Measurements from ENCODE around the gene VAC14.

Gene VAC14

DNA sequence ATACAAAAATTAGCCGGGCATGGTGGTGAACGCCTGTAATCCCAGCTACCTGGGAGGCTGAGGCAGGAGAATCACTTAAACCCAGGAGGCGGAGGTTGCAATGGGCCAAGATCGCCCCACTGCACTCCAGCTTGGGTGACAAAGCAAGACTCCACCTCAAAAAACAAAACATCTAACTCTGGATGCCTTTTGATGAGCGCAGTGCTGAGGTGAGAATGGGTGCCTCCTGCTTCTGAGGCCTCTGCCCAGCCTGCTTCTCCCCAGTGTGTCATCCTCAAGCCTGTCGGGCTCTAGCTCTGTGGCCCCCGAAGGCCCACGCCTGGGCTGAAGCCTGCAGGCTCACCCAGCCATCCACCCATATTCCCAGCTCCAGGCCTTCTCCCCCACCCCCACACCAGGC, 104.6 kb downstream of the VAC14 start:
- TF ChIP-seq FOXP2 (optimal IDR thresholded peaks at IDR 0.05; ENCODE audit: control extremely low read depth, extremely low read length, insufficient read depth) (no peak), POLR2AphosphoS5 (IDR thresholded peaks at IDR 0.05; ENCODE audit: borderline replicate concordance, low read depth, low read length) (no peak), EZH2 (IDR thresholded peaks at IDR 0.05) (no peak)
- no peak for DNase-seq (ENCODE audit: low read depth, low spot score)
- Histone ChIP-seq H3K36me3 (ENCODE audit: insufficient read depth, low read length) (no peaks in the 10 kb centered on the region), H3K9me3 (ENCODE audit: low read depth, low read length) (no peaks in the 10 kb centered on the region), H3K4me3 (no peak overlapping the region), H3K27ac (no peak overlapping the region), H3K9ac (ENCODE audit: insufficient read length) (no peak overlapping the region)

DNA sequence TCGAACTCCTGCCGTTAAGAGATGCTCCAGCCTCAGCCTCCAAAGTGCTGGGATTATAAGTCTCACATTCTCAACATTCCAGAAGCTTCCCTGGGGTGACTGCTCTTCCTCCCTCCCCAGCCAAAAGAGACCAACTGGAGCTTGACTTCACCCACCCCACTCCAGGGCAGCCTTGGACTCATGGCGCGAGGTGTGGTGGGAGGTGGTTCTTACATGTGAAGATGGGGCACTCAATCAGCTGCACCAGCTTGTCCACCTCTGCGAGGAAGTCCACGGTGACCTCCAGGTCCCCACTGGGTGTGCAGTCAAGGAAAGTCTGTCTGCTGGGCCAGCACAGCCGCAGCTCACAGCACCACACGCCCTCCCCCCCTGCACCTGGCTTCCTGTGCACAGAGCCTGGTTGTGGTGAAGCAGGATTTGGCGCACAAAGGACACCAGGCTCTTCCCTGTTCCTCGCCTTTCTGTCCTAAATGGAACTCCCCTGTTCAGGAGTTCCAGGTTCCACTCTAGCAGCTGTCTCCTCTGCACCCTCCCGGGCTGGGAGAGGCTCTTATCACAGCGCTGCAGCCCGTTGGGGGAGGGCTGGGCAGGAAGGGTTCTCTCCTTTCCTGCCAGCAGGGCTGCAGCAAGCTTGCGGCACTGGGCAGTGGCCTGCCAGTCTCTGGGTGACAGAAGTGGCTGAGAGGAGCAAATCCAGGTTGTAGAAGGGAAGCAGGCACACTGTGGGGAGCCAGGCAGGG, 105.5 kb downstream of the VAC14 start:
- no peak overlapping the region for H3K9ac ChIP-seq (ENCODE audit: insufficient read length)
- no peaks in the 10 kb centered on the region for H3K36me3 ChIP-seq (ENCODE audit: insufficient read depth, low read length)
- TF ChIP-seq POLR2AphosphoS5 (IDR thresholded peaks at IDR 0.05; ENCODE audit: borderline replicate concordance, low read depth, low read length) (no peak), FOXP2 (optimal IDR thresholded peaks at IDR 0.05; ENCODE audit: control extremely low read depth, extremely low read length, insufficient read depth) (no peak), EZH2 (IDR thresholded peaks at IDR 0.05) (no peak)
- H3K27ac ChIP-seq, result no peak overlapping the region
- H3K9me3 ChIP-seq (ENCODE audit: low read depth, low read length), result no peaks in the 10 kb centered on the region
- H3K4me3 ChIP-seq, result no peak overlapping the region
- DNase-seq (ENCODE audit: low read depth, low spot score), result no peak

- no peak for DNase-seq (ENCODE audit: low read depth, low spot score)
These were observed 106.1 kb downstream of the VAC14 start for GRCh38 chr16:70694868-70695218.

DNA sequence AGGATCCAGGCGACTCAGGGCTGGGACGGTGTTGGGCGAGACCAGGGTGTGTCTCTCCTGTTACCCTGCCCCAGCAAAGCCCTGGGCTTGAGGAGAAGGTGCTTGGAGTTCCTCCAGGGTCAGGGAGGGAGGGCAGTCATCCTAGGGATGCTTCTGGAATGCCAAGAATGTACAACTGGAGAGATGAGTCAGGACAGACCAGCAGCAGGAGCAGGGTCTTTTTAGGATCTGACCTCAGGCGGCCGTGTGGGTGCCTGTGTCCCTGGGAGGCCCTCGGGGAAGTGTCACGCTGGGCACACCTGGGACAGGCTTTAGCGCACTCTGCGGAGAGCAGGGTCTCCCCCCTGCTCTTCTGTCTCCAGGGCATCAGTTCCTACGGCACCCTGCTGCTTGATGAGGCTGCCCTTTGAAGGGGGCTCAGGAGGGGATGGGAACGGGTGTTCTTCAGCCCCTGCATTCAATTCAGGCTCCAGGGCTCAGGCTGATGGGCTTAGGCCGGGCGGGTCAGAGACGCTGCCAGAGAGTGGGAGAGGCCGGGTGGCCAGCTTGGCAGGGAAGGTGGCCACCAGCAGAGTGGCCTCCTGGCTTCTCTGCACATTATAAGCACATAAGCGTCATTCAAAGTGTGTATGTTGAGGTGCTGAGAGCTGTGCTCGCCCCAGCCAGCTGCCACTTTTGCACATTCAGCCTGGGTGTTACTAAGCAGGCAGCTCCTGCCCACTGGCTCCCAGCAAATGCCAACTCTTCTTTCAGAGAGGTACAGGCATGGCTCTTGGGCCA, 106.7 kb downstream of the VAC14 start:
- no peak overlapping the region for H3K4me3 ChIP-seq
- no peak overlapping the region for H3K27ac ChIP-seq
- no peak overlapping the region for H3K9ac ChIP-seq (ENCODE audit: insufficient read length)
- no peak for DNase-seq (ENCODE audit: low read depth, low spot score)
- TF ChIP-seq EZH2 (IDR thresholded peaks at IDR 0.05) (no peak), POLR2AphosphoS5 (IDR thresholded peaks at IDR 0.05; ENCODE audit: borderline replicate concordance, low read depth, low read length) (no peak), FOXP2 (optimal IDR thresholded peaks at IDR 0.05; ENCODE audit: control extremely low read depth, extremely low read length, insufficient read depth) (no peak)
- H3K36me3 ChIP-seq (ENCODE audit: insufficient read depth, low read length), result no peaks in the 10 kb centered on the region
- H3K9me3 ChIP-seq (ENCODE audit: low read depth, low read length), result no peaks in the 10 kb centered on the region

More at GRCh38 chr16:70694868-70695218, 106.1 kb downstream of the VAC14 start:
- no peak overlapping the region for H3K4me3 ChIP-seq
- TF ChIP-seq FOXP2 (optimal IDR thresholded peaks at IDR 0.05; ENCODE audit: control extremely low read depth, extremely low read length, insufficient read depth) (no peak), POLR2AphosphoS5 (IDR thresholded peaks at IDR 0.05; ENCODE audit: borderline replicate concordance, low read depth, low read length) (no peak), EZH2 (IDR thresholded peaks at IDR 0.05) (no peak)
- H3K36me3 ChIP-seq (ENCODE audit: insufficient read depth, low read length), result no peaks in the 10 kb centered on the region
- no peak overlapping the region for H3K9ac ChIP-seq (ENCODE audit: insufficient read length)
- no peak overlapping the region for H3K27ac ChIP-seq
- no peaks in the 10 kb centered on the region for H3K9me3 ChIP-seq (ENCODE audit: low read depth, low read length)

- TF ChIP-seq POLR2AphosphoS5 (IDR thresholded peaks at IDR 0.05; ENCODE audit: borderline replicate concordance, low read depth, low read length) (no peak), FOXP2 (optimal IDR thresholded peaks at IDR 0.05; ENCODE audit: control extremely low read depth, extremely low read length, insufficient read depth) (no peak), EZH2 (IDR thresholded peaks at IDR 0.05) (no peak)
- H3K9me3 ChIP-seq (ENCODE audit: low read depth, low read length), result no peaks in the 10 kb centered on the region
- no peak overlapping the region for H3K27ac ChIP-seq
- no peak overlapping the region for H3K9ac ChIP-seq (ENCODE audit: insufficient read length)
- DNase-seq (ENCODE audit: low read depth, low spot score), result no peak
- H3K4me3 ChIP-seq, result no peak overlapping the region
- no peaks in the 10 kb centered on the region for H3K36me3 ChIP-seq (ENCODE audit: insufficient read depth, low read length)
These were observed 107.9 kb downstream of the VAC14 start for GRCh38 chr16:70692873-70693671.

GRCh38 chr16:70692130-70692872, 108.7 kb downstream of the VAC14 start:
- Histone ChIP-seq H3K9me3 (ENCODE audit: low read depth, low read length) (no peaks in the 10 kb centered on the region), H3K27ac (no peak overlapping the region), H3K9ac (ENCODE audit: insufficient read length) (no peak overlapping the region), H3K4me3 (no peak overlapping the region), H3K36me3 (ENCODE audit: insufficient read depth, low read length) (no peaks in the 10 kb centered on the region)
- TF ChIP-seq POLR2AphosphoS5 (IDR thresholded peaks at IDR 0.05; ENCODE audit: borderline replicate concordance, low read depth, low read length) (no peak), EZH2 (IDR thresholded peaks at IDR 0.05) (no peak), FOXP2 (optimal IDR thresholded peaks at IDR 0.05; ENCODE audit: control extremely low read depth, extremely low read length, insufficient read depth) (no peak)
- DNase-seq (ENCODE audit: low read depth, low spot score), result no peak

GRCh38 chr16:70691223-70692129, 109.5 kb downstream of the VAC14 start:
- H3K9ac ChIP-seq (ENCODE audit: insufficient read length), result no peak overlapping the region

More at GRCh38 chr16:70691223-70692129, 109.5 kb downstream of the VAC14 start:
- no peak for DNase-seq (ENCODE audit: low read depth, low spot score)
- no peak overlapping the region for H3K4me3 ChIP-seq
- TF ChIP-seq EZH2 (IDR thresholded peaks at IDR 0.05) (no peak), FOXP2 (optimal IDR thresholded peaks at IDR 0.05; ENCODE audit: control extremely low read depth, extremely low read length, insufficient read depth) (no peak), POLR2AphosphoS5 (IDR thresholded peaks at IDR 0.05; ENCODE audit: borderline replicate concordance, low read depth, low read length) (no peak)
- no peaks in the 10 kb centered on the region for H3K36me3 ChIP-seq (ENCODE audit: insufficient read depth, low read length)
- no peaks in the 10 kb centered on the region for H3K9me3 ChIP-seq (ENCODE audit: low read depth, low read length)
- H3K27ac ChIP-seq, result no peak overlapping the region
